NCI-H2107 treated with DMSO at 0.1 percent for 48 hours (cell line): ENCODE measurements around the gene ZFP64.
"Not testable (repeated sequence)": the region's sequence is repeated elsewhere in the genome, so short reads cannot be mapped to it uniquely, and the experiment has no call there.

Source experiments
- DNase-seq: peaks from one replicate; lab custom pipeline; 2025; ENCODE audit not compliant: unreplicated experiment; lab: John Stamatoyannopoulos, UW

Gene ZFP64

DNA sequence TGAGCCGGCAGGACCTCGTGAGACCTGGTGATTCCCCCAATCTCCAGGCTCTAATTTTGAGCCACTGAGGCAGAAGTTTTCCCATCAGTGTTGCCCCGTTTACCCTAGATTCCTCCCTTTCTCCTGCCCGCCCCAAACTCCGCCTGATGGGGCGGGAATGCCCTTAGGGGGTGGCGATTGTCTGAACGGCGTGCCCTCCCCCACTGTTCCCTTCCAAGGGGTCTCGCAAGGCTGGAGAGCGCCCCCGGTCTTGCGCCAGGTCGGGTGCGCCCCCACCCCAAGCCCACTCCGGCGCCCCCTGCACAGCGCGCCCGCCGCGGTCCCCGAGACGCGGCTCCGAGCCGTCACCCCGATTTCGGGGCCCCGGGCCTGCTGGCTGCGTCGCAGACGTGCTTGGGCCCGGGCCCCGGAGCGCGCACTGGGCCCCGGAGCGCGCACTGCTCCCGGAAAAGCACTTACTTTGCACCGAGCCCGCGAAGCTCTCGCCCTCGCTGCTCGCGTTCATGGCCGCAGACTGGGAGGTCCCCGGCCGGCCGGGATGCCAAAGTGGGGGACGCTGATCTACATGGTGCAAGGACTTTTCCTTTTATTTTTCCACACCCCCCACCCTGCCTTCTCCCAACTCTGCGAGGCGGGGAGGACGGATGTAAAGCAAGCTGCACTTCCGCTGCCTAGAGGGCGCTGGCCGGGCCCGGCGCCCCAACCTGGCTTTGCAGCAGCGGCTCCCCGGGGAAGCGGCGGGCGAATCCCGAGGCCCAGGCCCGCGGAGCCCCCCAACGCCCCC is at the start of gene ZFP64:
Gene ZFP64, minus strand, starts transcription at position 648 of the 784 bp plus-strand sequence. Its CDS starts 143 bp downstream, at position 505.
- peak; percentile 69 for DNase-seq

DNA sequence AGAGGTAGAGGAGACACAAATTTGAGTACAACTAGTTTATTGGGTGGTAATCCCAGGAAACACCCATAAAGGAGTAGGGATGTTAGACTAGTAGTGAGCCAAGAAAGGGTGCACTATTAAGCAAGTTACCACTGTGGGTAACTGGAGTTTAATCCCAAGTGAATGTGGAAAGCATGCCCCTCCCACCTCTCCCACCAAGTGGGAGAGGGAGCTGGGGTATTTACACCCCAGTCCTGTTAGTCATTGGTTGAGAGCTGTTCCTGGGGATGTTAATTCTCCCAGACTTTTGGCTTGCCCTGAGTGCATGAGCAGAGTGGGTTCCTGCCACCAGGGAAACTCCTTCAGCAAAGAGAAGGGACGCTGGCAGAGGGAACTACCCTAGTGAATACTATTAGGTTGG is 49.2 kb upstream of the ZFP64 start:
- no peak for DNase-seq

DNA sequence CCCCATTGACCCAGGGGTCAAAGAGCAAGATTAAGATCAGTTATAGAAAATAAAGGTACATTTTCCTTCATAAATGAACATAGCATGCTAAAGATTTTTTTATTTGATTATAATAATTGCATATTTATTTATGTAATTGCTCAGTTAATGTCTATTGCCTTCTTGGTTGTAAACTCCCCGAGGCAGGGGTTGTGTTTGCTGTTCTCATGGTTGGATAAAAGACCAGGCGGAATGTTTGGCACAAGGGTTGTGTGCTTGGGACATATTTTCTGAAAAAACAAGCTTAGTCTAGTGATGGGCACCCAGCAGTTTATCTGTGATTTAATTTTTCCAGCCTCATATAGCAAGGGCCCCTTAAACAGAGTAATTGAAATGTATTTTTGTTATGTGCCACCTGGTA is 47.5 kb upstream of the ZFP64 start:
- DNase-seq: no peak

DNA sequence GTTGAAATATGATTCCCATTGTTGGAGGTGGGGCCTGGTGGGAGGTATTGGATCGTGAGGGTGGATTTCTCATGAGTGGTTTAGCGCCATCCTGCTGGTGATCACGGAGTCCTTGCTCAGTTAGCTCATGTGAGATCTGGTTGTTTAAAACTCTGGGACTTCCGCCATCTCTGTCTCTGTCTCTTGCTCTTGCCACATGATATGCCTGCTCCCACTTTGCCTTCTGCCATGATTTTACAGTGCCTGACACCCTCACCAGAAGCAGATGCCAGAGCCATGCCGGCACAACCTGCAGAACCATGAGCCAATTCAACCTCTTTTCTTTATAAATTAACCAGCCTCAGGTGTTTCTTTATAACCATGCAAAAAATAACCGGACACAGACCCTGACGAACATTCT is 44.7 kb upstream of the ZFP64 start:
- DNase-seq: no peak

- DNase-seq: no peak
Observed at GRCh38 chr20:52235129-52235528, 43.5 kb upstream of the ZFP64 start.

DNA sequence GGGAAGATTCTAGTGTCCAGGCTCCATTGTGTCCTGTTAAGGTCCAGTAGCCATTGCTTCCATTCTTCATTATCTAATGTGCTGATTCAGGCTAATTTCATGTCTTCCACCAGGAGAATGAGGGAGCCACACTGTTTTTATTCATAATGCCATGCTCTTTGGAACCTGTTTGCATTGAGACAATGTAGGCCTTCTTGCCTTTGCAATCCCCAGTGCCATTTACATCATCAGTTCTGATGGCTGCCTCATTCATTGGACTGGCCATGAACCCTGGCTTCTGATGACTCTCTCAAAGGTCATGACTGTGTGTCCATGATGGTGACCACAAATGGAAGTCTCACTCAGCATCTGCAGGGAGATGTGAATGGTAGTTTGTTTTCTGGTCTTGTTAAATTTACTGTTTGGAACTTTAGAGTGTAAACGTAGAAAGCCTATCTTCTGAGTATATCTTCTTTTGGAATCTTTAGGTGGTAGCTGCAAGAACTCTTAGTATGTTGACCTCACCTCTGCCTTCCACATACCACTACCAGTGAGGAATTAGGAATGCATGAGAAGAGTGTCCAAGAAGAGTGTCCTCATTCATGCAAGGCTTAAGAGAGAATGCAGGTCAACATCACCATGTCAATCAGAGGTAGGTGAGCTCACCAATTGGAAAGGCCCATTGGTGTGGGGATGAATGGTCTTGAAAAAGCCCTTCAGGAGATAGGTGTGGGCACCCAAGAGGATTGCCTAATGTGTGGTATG is 42.9 kb upstream of the ZFP64 start:
- no peak for DNase-seq

DNA sequence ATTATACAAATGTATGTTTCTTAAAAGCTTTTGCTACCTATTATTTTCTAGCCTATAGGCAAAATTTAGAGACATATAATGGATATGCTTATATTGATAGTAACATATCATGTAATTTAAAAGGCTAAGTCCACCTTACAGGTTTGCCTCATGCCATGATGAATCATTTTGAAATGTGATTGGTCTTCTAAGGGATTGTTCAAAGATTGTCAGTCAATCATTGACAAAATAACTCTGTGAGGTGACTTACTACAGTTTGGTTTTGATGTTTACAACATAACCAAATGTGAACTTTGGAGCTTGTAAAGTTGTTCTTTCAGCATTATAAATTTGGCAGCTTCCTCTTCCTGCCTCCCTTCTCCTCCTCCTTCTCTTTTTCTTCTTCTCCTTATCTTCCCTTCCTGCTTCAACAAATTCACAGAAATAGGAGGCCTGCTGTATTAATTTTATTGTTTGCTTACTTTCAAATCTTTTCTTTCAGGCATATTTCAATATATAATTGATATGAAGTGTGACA is 39.7 kb upstream of the ZFP64 start:
- no peak for DNase-seq

GRCh38 chr20:52230409-52230808 is 38.8 kb upstream of the ZFP64 start:
- DNase-seq: peak; percentile 56

- not testable (repeated sequence) for DNase-seq
Observed at GRCh38 chr20:52229346-52229745, 37.8 kb upstream of the ZFP64 start.

DNA sequence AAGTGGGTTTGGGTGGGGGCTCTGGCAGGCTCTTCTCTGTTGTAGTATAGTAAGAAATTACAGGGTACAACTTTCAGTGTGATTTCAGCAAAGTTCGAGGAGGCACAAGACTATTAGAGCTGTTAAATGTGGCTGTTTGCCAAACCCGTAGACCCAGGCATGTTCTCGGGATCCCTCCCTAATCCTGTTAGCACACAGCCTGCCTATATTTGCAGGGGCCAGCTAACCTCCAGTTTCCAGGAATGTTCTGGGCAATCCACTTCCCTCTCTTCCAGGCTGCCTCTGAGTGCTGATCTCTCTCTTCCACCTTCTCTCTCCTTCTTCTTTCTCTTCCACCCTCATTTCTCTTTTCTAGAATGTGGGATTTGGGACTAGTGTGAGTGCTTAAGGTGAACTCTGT is 34.8 kb upstream of the ZFP64 start:
- DNase-seq: no peak

DNA sequence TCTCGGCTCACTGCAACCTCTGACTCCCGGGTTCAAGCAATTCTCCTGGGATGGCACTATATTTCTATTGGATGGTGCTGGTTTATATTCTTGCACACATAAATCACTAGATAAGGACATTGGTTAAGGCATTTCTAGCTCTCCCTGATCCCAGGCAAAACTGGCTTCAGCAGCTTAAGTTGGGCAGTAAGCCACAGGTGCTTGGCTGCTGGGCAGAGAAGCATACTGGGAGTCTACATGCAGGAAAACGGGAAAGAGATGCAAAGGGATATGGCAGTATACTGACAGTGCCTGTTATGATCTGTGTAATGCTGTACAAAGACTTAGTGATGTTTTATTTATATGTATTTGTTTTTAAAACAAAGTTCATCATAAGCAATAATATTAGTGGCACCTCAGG is 33.3 kb upstream of the ZFP64 start:
- DNase-seq: no peak

DNA sequence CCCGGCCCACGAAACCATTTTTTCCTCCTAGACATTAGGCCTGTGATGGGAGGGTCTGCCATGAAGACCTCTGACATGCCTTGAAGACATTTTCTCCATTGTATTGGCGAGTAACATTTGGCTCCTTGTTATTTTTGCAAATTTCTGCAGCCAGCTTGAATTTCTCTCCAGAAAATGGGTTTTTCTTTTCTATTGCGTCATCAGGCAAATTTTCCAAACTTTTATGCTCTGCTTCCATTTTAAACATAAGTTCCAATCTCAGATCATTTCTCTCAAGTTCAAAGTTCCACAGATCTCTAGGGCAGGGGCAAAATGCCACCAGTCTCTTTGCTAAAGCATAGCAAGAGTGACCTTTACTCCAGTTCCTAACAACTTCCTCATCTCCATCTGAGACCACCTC is 29.8 kb upstream of the ZFP64 start:
- not testable (repeated sequence) for DNase-seq

- not testable (repeated sequence) for DNase-seq
Observed at GRCh38 chr20:52220891-52221290, 29.3 kb upstream of the ZFP64 start.

- DNase-seq: no peak
Observed at GRCh38 chr20:52219441-52219840, 27.9 kb upstream of the ZFP64 start.

DNA sequence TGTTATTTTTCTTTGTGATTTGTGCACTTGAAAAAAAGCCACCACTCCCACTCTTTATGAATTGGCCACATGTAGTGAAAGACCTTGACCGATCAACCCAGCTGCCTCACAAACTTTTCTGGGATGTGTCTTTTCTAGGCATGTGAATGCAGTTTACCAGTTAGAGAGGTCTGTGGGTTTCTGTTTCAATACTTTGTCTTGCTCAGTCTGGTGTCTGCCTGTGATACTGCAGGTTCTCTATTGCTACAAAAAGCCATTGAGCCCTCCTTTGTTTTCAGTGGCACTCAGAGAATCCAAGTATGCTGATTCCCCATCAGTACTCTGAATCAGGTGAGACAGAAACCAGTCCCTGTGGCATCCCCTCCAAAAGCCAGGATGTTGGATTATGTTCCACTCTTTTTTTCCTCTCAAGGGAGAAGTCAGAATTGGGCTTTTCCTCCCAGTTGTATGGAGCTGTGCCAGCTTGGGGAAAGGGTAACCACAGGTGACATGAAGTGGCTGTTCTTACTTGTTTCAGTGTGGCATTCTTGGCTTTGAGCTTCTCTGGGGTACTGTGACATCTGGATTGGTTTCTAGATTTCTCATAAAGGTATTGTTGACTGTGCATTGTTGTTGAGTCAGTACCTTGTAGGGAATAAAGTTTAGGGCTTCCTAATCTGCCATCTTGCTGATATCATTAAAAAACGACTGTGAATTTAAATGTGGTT is 26.3 kb upstream of the ZFP64 start:
- DNase-seq: peak; percentile 30

GRCh38 chr20:52213995-52214394 is 22.4 kb upstream of the ZFP64 start:
- DNase-seq: no peak

- DNase-seq: no peak
Observed at GRCh38 chr20:52212943-52213342, 21.4 kb upstream of the ZFP64 start.

GRCh38 chr20:52210037-52210990 is 18.7 kb upstream of the ZFP64 start:
- no peak for DNase-seq

DNA sequence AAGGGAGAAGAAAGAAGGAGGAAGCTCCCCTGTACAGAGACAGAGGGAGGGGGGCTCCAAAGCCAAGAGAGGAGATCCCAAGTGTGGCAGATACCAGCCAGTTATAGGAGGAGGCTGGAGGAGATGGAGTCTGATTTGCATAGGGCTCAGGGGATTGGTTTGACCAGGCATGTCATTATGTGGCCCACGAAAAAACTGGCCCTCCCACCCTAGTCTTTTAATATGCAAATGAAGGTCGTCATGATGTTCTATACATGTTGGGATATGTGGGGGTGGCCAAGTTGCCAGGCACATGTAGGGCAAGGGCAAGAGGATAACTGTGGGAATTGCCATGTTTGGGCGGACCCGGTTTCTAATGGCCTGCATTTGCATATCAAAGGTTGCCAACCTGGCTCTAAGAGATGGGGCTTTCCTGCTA is 17.6 kb upstream of the ZFP64 start:
- no peak for DNase-seq

- no peak for DNase-seq
Observed at GRCh38 chr20:52207020-52207810, 15.6 kb upstream of the ZFP64 start.
